Uterus (tissue), 4 donors: ENCODE data around the gene FGFR2. TPM values are rescaled to one million over a fixed set of nuclear protein-coding genes. Genes with fewer than 3 reads are reported as not detected.

ENCODE experiments used
- DNase-seq, 2 donors: peaks; one replicate each; pipeline ENCODE4 v3.0.0-alpha.2; 2019 to 2020
- H3K27ac ChIP-seq, 2 donors: fragments of 200-600 bp; sonication (generic); 1 replicate in 1 of 2; 2 replicates in 1 of 2; pipeline ENCODE4 v1.5.1; 2016 to 2018
- H3K27me3 ChIP-seq, 2 donors: fragments of 200-600 bp; sonication (generic); one replicate each; pipeline ENCODE4 v1.5.1; 2018 to 2019; ENCODE audit warnings: control low read depth in 1 of 2
- H3K36me3 ChIP-seq, 2 donors: fragments of 200-600 bp; sonication (generic); one replicate each; pipeline ENCODE4 v1.5.1; 2019; ENCODE audit warnings: control low read depth in 1 of 2
- H3K4me1 ChIP-seq, 2 donors: fragments of 200-600 bp; sonication (generic); one replicate each; pipeline ENCODE4 v1.5.1; 2018 to 2019; ENCODE audit warnings: control low read depth in 1 of 2
- H3K4me3 ChIP-seq, 2 donors: fragments of 200-600 bp; sonication (generic); 1 replicate in 1 of 2; 2 replicates in 1 of 2; pipeline ENCODE4 v1.5.1; 2018 to 2019; ENCODE audit warnings: mild to moderate bottlenecking in 1 of 2
- H3K9me3 ChIP-seq, 2 donors: fragments of 200-600 bp; sonication (generic); one replicate each; pipeline ENCODE4 v1.5.1; 2019; ENCODE audit warnings: control low read depth in 1 of 2
- POLR2A ChIP-seq, 2 donors: fragments of 450-650 bp; IDR thresholded peaks; one replicate each; pipeline ENCODE4 v1.6.1; 2016; ENCODE audit warnings: antibody characterized with exemption in 2 of 2, mild to moderate bottlenecking in 1 of 2, moderate library complexity in 1 of 2
- intact Hi-C: fragments of 100-400 bp; cut with DNase I; formaldehyde crosslinking; loops from one replicate; pipeline ENCODE4 v1.15.1; 2023; ENCODE audit warnings: low total_unique reads
- total RNA-seq, 4 donors: library from RNA; depleted of rRNA in 3 of 4; stranded (reverse); fragments of >200 nt in 3 of 4; gene quantifications; one replicate each; pipeline versions ENCODE4 v1.1.0 to v1.2.4, GENCODE V29; 2014 to 2023
- TF ChIP-seq, protein P1 (sequence below), 4 experiments: fragments of 200-600 bp in 2 of 4; fragments of 450-650 bp in 2 of 4; sonication (generic) in 2 of 4; IDR thresholded peaks; one replicate each; pipeline ENCODE4 v1.5.1; 2016 to 2019; ENCODE audit warnings: antibody characterized with exemption in 4 of 4, mild to moderate bottlenecking in 2 of 4, moderate library complexity in 1 of 4
- donor health status: DM: yes; HTN: yes; CAD: no.

Gene FGFR2
- total RNA-seq, 4 donors from 2014 or later: 27.4 to 159 (median 111) TPM

- H3K9me3 ChIP-seq: no peaks in the 10 kb centered on the region
- no peak overlapping the region for H3K27ac ChIP-seq
- intact Hi-C loops: no loop called here
- no peaks in the 10 kb centered on the region for H3K27me3 ChIP-seq
- H3K4me3 ChIP-seq: no peak overlapping the region
- no peaks in the 10 kb centered on the region for H3K4me1 ChIP-seq
- TF ChIP-seq, protein P1, sequence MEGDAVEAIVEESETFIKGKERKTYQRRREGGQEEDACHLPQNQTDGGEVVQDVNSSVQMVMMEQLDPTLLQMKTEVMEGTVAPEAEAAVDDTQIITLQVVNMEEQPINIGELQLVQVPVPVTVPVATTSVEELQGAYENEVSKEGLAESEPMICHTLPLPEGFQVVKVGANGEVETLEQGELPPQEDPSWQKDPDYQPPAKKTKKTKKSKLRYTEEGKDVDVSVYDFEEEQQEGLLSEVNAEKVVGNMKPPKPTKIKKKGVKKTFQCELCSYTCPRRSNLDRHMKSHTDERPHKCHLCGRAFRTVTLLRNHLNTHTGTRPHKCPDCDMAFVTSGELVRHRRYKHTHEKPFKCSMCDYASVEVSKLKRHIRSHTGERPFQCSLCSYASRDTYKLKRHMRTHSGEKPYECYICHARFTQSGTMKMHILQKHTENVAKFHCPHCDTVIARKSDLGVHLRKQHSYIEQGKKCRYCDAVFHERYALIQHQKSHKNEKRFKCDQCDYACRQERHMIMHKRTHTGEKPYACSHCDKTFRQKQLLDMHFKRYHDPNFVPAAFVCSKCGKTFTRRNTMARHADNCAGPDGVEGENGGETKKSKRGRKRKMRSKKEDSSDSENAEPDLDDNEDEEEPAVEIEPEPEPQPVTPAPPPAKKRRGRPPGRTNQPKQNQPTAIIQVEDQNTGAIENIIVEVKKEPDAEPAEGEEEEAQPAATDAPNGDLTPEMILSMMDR (IDR thresholded peaks at IDR 0.05): no peak
- TF ChIP-seq POLR2A (IDR thresholded peaks at IDR 0.05): no peak
- H3K36me3 ChIP-seq: no peaks in the 10 kb centered on the region
- DNase-seq: no peak
Measured at GRCh38 chr10:121464517-121464916, 133.7 kb downstream of the FGFR2 start.

DNA sequence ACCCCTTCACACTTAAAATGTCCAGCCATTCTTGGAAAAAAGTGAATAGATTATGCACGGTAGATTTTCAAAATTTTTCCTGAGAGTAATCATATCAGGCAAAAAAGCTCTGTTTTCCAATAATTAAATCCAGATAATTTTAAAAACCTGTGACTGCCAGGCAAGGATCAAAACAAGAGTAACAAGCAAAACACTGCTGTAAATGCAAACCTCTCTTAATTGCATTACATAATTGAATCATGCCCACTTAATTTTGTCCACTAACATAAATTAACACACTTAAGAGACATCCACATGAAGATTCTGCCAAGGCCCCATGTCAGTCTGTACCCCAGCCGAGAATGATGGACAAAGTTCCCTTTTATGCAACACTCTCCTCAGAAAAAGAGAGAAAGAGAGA is 135.3 kb downstream of the FGFR2 start:
- no peaks in the 10 kb centered on the region for H3K36me3 ChIP-seq
- intact Hi-C loops: no loop called here
- H3K9me3 ChIP-seq: no peaks in the 10 kb centered on the region
- no peak overlapping the region for H3K27ac ChIP-seq
- no peak for DNase-seq
- TF ChIP-seq POLR2A (IDR thresholded peaks at IDR 0.05): no peak
- TF ChIP-seq, protein P1 (IDR thresholded peaks at IDR 0.05): no peak
- no peak overlapping the region for H3K4me3 ChIP-seq
- no peaks in the 10 kb centered on the region for H3K27me3 ChIP-seq
- no peaks in the 10 kb centered on the region for H3K4me1 ChIP-seq

DNA sequence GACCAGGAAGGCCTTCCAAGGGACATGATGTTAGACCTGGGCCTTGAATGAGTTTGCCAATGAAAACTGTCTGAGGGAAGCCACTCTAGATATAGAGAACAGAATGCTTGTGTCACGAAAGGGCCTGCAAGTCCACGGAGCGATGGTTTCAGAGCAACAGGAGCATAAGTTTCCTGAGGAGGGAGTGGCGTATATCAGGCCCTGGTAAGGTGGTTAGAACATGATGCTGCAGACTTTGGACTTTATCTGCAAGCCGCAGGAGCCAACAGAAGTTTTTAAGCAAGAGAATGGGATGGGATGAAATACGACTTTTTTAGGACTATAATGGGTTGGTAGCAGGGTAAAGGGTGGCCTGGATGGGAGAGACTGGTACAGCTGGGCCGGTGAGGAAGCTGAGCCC is 136.0 kb downstream of the FGFR2 start:
- Histone ChIP-seq H3K4me1 (no peaks in the 10 kb centered on the region), H3K9me3 (no peaks in the 10 kb centered on the region), H3K36me3 (no peaks in the 10 kb centered on the region), H3K27ac (no peak overlapping the region), H3K4me3 (no peak overlapping the region), H3K27me3 (no peaks in the 10 kb centered on the region)
- intact Hi-C loops: no loop called here
- TF ChIP-seq, protein P1 (IDR thresholded peaks at IDR 0.05): no peak
- no peak for TF ChIP-seq POLR2A (IDR thresholded peaks at IDR 0.05)
- no peak for DNase-seq

DNA sequence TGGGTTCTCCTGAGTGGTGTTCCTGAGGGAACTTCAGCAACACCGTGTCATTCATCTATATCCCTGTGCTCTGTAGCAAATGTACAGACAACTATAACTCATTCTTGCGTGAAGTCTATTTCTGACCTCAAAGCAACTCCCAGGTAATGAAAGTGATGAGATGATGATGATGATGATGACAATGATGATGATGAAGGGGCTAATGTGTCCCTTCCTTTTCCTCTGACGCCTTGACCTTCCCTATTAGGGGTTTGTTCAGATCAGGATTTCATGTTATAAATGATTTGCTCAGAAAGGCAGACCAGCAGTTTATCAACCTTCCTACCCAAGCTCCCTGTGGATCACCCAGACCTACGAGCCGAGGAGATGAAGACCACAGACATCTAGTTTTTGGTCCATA is 136.9 kb downstream of the FGFR2 start:
- no peak for DNase-seq
- Histone ChIP-seq H3K36me3 (no peaks in the 10 kb centered on the region), H3K4me3 (no peak overlapping the region), H3K4me1 (no peaks in the 10 kb centered on the region), H3K27ac (peak overlapping the region in 1 of 2 donors; percentile 85), H3K9me3 (no peaks in the 10 kb centered on the region), H3K27me3 (no peaks in the 10 kb centered on the region)
- intact Hi-C loops: no loop called here
- TF ChIP-seq, protein P1 (IDR thresholded peaks at IDR 0.05): no peak
- TF ChIP-seq POLR2A (IDR thresholded peaks at IDR 0.05): no peak

DNA sequence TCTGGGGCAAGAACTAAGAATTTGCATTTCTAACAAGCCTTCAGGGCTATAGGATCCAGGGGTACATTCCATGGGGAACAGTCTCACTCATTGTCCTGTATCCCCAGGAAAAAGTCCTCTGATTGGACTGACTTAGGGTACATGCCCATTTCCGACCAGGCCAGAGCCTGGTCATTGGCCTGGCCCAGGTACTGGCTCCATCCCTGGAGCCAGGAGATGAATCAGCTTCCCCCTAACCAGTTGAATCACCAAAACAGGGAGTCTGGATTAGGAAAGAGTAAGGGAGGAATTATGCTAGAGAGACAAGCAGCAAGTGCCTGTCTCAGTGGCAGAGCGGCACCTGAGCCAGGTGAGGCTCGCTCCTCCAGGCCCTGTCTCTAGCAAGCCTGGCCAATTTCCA is 137.5 kb downstream of the FGFR2 start:
- peak overlapping the region; percentile 68 to 85 for H3K27ac ChIP-seq
- no peaks in the 10 kb centered on the region for H3K36me3 ChIP-seq
- H3K4me3 ChIP-seq: no peak overlapping the region
- no peaks in the 10 kb centered on the region for H3K9me3 ChIP-seq
- H3K27me3 ChIP-seq: no peaks in the 10 kb centered on the region
- intact Hi-C loops: no loop called here
- H3K4me1 ChIP-seq: no peaks in the 10 kb centered on the region
- TF ChIP-seq, protein P1 (IDR thresholded peaks at IDR 0.05): no peak
- TF ChIP-seq POLR2A (IDR thresholded peaks at IDR 0.05): no peak
- peak in 1 of 2 donors; percentile 24 for DNase-seq
